Amniotic stem cell (primary cell): ENCODE data around the gene TMEM60.

Source experiments
- DNase-seq: peaks from one replicate; lab custom pipeline; 2025; lab: John Stamatoyannopoulos, UW

TMEM60 gene

GRCh38 chr7:77771901-77772300 is 26.3 kb downstream of the TMEM60 start:
- no peak for DNase-seq

- no peak for DNase-seq
Measured at GRCh38 chr7:77770316-77770715, 27.9 kb downstream of the TMEM60 start.

- DNase-seq, result no peak
Measured at GRCh38 chr7:77766801-77767605, 31.2 kb downstream of the TMEM60 start.

DNA sequence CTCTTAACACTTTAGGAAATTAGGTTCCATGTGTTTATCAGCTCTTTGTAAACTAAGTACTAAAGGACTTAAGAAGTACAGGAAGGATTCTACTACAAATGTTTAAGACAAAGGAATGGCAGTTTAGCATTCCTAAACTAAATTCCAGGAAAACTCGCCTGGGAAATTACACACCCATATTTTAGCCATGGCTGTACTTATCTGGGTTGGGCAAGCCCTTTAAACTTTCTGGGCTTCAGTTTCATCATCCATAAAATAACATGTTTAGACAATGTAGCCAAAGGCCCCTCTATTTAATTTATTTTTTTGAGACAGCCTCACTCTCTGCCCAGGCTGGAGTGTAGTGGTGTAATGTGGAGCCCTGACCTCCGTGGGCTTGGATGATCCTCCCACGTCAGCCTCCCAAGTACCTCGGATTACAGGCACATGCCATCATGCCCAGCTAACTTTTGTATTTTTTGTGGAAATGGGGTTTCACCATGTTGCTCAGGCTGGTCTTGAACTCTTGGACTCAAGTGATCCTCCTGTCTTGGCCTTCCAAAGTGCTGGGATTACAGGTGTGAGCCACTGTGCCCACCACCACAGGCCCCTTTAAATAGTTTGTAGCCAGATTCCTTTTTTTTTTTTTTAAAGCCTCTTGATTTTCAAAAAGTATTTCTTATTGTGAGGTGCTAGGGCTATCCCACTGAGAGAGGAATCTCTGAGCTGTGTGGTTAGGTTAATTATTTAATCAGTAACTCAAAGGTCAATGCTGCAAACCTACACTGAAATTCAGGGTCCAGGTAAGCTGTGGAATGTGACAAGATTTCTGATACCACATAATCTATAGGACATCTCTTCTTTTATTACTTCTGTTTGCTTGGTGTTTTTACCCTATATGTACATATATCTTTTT is 32.1 kb downstream of the TMEM60 start:
- peak; percentile 0 for DNase-seq

- DNase-seq, result no peak
Measured at GRCh38 chr7:77765481-77765880, 32.8 kb downstream of the TMEM60 start.

- DNase-seq, result no peak
Measured at GRCh38 chr7:77760809-77761453, 37.3 kb downstream of the TMEM60 start.

DNA sequence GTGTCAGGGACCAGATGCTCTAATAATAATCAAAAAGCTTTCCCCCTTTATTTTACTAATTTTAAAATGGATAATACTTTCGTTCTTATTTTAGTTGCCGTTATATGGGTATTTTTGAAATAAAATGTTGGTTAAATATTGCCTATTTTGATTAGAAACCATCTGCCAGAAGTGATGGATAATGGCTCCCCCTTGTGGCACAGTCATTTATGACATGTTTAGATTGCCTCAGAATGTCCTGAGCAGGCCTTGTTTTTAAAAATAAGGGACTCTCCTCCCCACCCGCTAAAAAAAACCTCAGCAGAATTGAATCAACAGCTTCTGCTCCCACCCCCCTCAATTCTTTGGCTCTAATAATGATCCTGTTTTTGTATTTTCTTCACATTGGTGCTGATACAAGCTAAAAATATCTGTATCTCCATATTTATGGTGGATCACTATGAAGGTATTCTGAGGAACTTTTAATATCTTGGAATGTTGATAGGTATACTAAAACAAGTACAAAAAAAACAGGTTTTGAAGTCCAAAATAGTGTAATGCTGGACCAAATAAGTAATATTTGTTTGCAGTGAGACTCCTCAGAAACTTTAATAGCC is 38.8 kb downstream of the TMEM60 start:
- peak; percentile 9 for DNase-seq

DNA sequence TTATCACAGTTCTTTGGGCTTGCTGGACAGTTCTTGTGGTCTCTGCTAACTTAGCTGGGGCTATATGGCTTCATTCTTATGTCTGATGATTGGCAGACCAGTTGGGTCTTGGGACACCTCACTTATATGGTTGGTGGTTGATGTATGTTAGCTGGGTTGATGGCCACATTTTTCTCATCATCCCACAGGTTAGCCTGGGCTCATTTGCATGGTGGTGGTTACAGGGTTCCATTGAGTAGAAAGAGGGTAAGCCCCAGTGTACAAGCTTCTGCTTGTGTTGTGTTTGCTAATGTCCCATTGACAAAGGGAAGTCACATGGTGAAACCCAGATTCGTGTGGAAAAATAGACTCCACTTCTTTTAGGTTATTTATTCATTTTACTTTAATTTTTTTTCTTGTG is 40.6 kb downstream of the TMEM60 start:
- no peak for DNase-seq

DNA sequence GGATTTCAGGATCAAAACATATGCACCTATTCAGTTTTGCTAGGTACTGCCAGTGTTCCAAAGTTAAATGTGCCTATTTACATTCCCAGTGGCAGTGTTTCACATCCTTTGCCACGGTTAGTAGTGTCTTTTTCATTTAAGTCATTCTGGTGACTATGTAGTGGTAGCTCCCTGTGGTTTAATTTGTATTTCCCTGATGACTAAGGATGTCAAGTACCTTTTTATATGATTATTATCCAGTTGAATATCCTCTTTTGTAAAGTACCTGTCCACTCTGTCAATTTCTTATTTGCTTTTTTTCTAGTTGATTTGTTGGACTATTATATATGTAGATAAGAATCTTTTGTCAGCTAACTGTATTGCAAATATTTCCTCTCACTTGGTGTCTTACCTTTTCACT is 45.1 kb downstream of the TMEM60 start:
- no peak for DNase-seq

GRCh38 chr7:77752016-77752415 is 46.2 kb downstream of the TMEM60 start:
- DNase-seq, result no peak

- DNase-seq, result no peak
Measured at GRCh38 chr7:77747718-77748117, 50.5 kb downstream of the TMEM60 start.

DNA sequence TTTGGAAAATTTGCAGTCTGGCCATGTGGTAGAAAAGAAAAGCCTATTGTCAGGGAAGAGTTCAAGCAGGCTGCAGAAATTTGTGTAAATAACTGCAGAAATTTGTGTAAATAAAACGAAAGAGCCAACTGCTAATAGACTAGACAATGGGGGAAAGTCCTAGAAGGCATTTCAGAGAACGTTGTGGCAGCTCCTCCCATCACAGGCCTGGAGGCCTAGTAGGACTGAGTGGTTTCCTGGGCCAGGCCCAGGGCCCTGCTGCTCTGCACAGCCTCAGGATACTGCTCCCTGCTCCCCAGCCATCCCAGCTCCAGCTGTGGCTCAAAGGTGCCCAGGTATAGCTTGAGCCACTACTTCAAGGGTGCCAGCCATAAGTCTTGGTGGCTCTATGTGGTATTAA is 51.1 kb downstream of the TMEM60 start:
- no peak for DNase-seq

GRCh38 chr7:77746824-77747165 is 51.4 kb downstream of the TMEM60 start:
- no peak for DNase-seq

- no peak for DNase-seq
Measured at GRCh38 chr7:77746164-77746823, 51.9 kb downstream of the TMEM60 start.

DNA sequence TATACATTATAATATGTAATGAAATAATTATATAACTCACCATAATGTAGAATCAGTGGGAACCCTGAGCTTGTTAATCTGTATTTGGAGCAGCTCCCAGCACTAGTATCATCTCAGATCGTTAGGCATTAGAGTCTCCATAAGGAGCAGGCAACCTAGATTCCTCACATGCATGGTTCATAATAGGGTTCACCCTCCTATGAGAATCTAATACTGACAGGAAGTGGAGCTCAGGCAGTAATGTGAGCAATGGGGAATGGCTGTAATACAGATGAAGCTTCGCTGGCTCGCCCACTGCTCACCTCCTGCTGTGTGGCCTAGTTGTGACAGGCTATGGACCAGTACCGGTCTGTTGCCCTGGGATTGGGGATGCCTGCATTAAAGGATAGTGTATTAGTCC is 52.5 kb downstream of the TMEM60 start:
- DNase-seq, result no peak
